Left lung (tissue), 10 donors: ENCODE data around the gene SLC6A1. TPM values are rescaled to one million over a fixed set of nuclear protein-coding genes. Genes with fewer than 3 reads are reported as not detected.
A peak's percentile ranks its signal among the peaks of the same experiment; 100 is the strongest.

Experiments used
- ATAC-seq: fragments of 200-7000 bp; cut with Tn5 transposase; one replicate; pipeline ENCODE4 v1.9.1; 2020; ENCODE audit warnings: moderate library complexity
- DNase-seq, 4 donors: peaks; one replicate each; pipeline ENCODE4 v3.0.0-alpha.2; 2013 to 2020
- H3K27ac ChIP-seq, 2 donors: fragments of 200-600 bp; sonication (generic) in 1 of 2; one replicate each; pipeline versions ENCODE4 v1.5.0 to v1.8.0; 2020 to 2021
- H3K27me3 ChIP-seq, 2 donors: fragments of 200-600 bp; sonication (generic) in 1 of 2; one replicate each; pipeline versions ENCODE4 v1.5.0 to v1.8.0; 2020 to 2021
- H3K36me3 ChIP-seq, 2 donors: fragments of 200-600 bp; sonication (generic) in 1 of 2; one replicate each; pipeline versions ENCODE4 v1.5.0 to v1.8.0; 2020 to 2021
- H3K4me1 ChIP-seq, 2 donors: fragments of 200-600 bp; one replicate each; pipeline ENCODE4 v1.8.0; 2021
- H3K4me3 ChIP-seq, 2 donors: fragments of 200-600 bp; sonication (generic) in 1 of 2; one replicate each; pipeline versions ENCODE4 v1.5.0 to v1.8.0; 2020 to 2021; ENCODE audit warnings: mild to moderate bottlenecking in 1 of 2
- H3K9me3 ChIP-seq, 2 donors: fragments of 200-600 bp; sonication (generic) in 1 of 2; one replicate each; pipeline versions ENCODE4 v1.5.0 to v1.8.0; 2020 to 2021
- CTCF ChIP-seq, 2 donors: fragments of 200-600 bp; sonication (generic) in 1 of 2; IDR thresholded peaks; one replicate each; pipeline versions ENCODE4 v1.5.0 to v1.8.0; 2021; ENCODE audit warnings: antibody characterized with exemption in 2 of 2
- intact Hi-C, 2 donors: fragments of 100-400 bp; cut with DNase I; formaldehyde crosslinking; loops; one replicate each; pipeline versions ENCODE4 v1.11.2 to v1.14.2; 2022
- polyA plus RNA-seq, 6 donors: library from polyadenylated mRNA; unstranded; fragments of 120-200 nt; gene quantifications; one replicate each; pipeline ENCODE4 v1.2.1, GENCODE V29; 2013; ENCODE audit not compliant: insufficient read length in 6 of 6
- total RNA-seq, 2 donors: library from RNA; stranded (reverse); fragmentation: NEBNext Ultra II Directional; extraction: Animal tissue kit (Norgen Biotek cat#: 25700); gene quantifications; one replicate each; pipeline ENCODE4 v1.2.1, GENCODE V29; 2021
- donor health status: DM: no; HTN: yes; CAD: no.
- donor health status: DM: no; HTN: no; CAD: no.

SLC6A1 gene
- total and polyA plus RNA-seq, 8 donors: 0.97 to 7.2 (median 5.3) TPM

- H3K4me3 ChIP-seq: no peak overlapping the region
- ATAC-seq (no peak), DNase-seq (no peak)
- peaks cover 3 to 11% of the 10 kb centered on the region in 2 donors for H3K4me1 ChIP-seq
- H3K9me3 ChIP-seq: no peaks in the 10 kb centered on the region
- H3K27me3 ChIP-seq: peaks cover 0 to 14% of the 10 kb centered on the region in 2 donors
- intact Hi-C loops: no loop called here
- no peaks in the 10 kb centered on the region for H3K36me3 ChIP-seq
- TF ChIP-seq CTCF (IDR thresholded peaks at IDR 0.05): no peak
- no peak overlapping the region for H3K27ac ChIP-seq
Measured at GRCh38 chr3:10985181-10985580, 7.4 kb upstream of the SLC6A1 start.

- H3K9me3 ChIP-seq: no peaks in the 10 kb centered on the region
- TF ChIP-seq CTCF (IDR thresholded peaks at IDR 0.05): no peak
- no peaks in the 10 kb centered on the region for H3K36me3 ChIP-seq
- H3K27ac ChIP-seq: no peak overlapping the region
- no peak overlapping the region for H3K4me3 ChIP-seq
- intact Hi-C loops: no loop called here
- H3K27me3 ChIP-seq: peaks cover 5 to 28% of the 10 kb centered on the region in 2 donors
- DNase-seq: no peak
- H3K4me1 ChIP-seq: peaks cover 3 to 11% of the 10 kb centered on the region in 2 donors
- ATAC-seq: no peak
Measured at GRCh38 chr3:10986592-10986991, 6.0 kb upstream of the SLC6A1 start.

- peaks cover under 1 to 6% of the 10 kb centered on the region in 2 donors for H3K4me1 ChIP-seq
- H3K27me3 ChIP-seq: peaks cover 14 to 37% of the 10 kb centered on the region in 2 donors
- H3K36me3 ChIP-seq: no peaks in the 10 kb centered on the region
- no peak overlapping the region for H3K27ac ChIP-seq
- ATAC-seq (no peak), DNase-seq (no peak)
- H3K9me3 ChIP-seq: no peaks in the 10 kb centered on the region
- no peak for TF ChIP-seq CTCF (IDR thresholded peaks at IDR 0.05)
- intact Hi-C loops: no loop called here
- H3K4me3 ChIP-seq: no peak overlapping the region
Measured at GRCh38 chr3:10988001-10988665, 4.4 kb upstream of the SLC6A1 start.

GRCh38 chr3:10988991-10989484, 3.5 kb upstream of the SLC6A1 start:
- Histone ChIP-seq H3K9me3 (no peaks in the 10 kb centered on the region), H3K4me3 (no peak overlapping the region), H3K27ac (no peak overlapping the region), H3K4me1 (no peaks in the 10 kb centered on the region), H3K27me3 (peaks cover 23 to 46% of the 10 kb centered on the region in 2 donors), H3K36me3 (no peaks in the 10 kb centered on the region)
- intact Hi-C loops: no loop called here
- no peak for TF ChIP-seq CTCF (IDR thresholded peaks at IDR 0.05)
- ATAC-seq (no peak), DNase-seq (no peak)

GRCh38 chr3:10992943-10993728, 588 bp downstream of the SLC6A1 start:
- DNase-seq: no peak
- Histone ChIP-seq H3K4me3 (peak overlapping the region; percentile 19 to 21), H3K27ac (no peak overlapping the region), H3K27me3 (peaks cover 31 to 77% of the 10 kb centered on the region in 2 donors), H3K9me3 (no peaks in the 10 kb centered on the region), H3K4me1 (no peaks in the 10 kb centered on the region), H3K36me3 (no peaks in the 10 kb centered on the region)
- no peak for TF ChIP-seq CTCF (IDR thresholded peaks at IDR 0.05)
- no peak for ATAC-seq
- intact Hi-C loops: no loop called here
